Islet of Langerhans (tissue), 1 donor: ENCODE data around the gene DOC2B.
"Not testable (repeated sequence)": the region's sequence is repeated elsewhere in the genome, so short reads cannot be mapped to it uniquely, and the experiment has no call there.

Experiments used
- FAIRE-seq: peaks from one replicate; lab custom pipeline; 2011; peaks lifted over from hg19 to GRCh38; lab: Jason Lieb, UNC

Gene DOC2B

GRCh38 chr17:210402-210801 lies 29.0 kb upstream of the DOC2B start:
- no peak for FAIRE-seq

GRCh38 chr17:208429-208828 lies 27.0 kb upstream of the DOC2B start:
- FAIRE-seq, result no peak

DNA sequence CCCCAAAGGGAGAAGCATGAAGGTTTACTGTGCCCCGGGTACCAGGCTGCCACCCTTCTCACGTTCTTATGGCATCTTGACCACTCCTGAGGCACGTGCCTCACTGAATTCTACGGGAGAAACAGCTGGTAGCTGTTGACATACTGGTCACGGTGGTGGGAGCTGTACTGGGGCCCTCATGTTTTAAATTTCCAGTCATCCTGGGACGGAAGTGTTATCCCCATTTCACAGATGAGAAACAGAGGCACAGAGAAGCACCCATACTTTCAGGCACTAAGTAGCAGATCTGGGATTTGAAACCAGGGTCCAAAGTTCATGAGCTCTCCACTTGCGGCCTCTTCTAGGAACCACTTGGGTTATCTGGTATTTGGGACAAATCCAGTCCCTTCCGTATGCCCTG lies 26.3 kb upstream of the DOC2B start:
- no peak for FAIRE-seq

DNA sequence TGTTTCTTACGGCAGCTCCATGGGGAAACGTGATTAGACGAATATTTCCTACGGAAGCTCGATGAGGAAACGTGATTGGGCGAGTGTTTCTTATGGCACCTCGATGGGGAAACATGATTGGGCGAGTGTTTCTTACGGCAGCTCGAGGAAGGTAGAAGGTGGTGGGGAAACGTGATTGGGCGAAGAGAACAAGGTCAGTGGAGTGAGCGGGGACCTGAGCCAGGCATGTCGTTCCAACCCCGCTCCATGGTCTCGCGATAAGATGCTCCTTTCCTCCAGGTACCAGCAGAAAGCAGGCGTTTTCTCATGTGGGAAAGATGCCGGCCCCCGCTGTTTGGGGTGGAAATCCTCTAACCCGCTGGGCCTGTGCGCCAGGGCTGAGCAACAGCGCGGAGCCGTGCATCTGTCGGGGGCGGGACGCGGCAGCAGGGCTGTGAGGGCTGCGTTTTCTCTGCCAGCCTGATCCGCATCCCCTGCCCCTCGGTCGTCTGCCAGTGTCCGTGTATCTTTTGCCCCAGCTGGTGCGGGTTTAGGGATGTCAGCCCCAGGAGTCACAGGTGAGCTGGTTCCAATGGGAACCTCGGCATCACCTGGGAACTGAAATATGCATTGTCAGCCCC lies 25.6 kb upstream of the DOC2B start:
- no peak for FAIRE-seq

- not testable (repeated sequence) for FAIRE-seq
These were observed 25.0 kb upstream of the DOC2B start for GRCh38 chr17:206484-206883.

GRCh38 chr17:205817-206216 lies 24.4 kb upstream of the DOC2B start:
- FAIRE-seq, result no peak

GRCh38 chr17:205148-205669 lies 23.8 kb upstream of the DOC2B start:
- no peak for FAIRE-seq

DNA sequence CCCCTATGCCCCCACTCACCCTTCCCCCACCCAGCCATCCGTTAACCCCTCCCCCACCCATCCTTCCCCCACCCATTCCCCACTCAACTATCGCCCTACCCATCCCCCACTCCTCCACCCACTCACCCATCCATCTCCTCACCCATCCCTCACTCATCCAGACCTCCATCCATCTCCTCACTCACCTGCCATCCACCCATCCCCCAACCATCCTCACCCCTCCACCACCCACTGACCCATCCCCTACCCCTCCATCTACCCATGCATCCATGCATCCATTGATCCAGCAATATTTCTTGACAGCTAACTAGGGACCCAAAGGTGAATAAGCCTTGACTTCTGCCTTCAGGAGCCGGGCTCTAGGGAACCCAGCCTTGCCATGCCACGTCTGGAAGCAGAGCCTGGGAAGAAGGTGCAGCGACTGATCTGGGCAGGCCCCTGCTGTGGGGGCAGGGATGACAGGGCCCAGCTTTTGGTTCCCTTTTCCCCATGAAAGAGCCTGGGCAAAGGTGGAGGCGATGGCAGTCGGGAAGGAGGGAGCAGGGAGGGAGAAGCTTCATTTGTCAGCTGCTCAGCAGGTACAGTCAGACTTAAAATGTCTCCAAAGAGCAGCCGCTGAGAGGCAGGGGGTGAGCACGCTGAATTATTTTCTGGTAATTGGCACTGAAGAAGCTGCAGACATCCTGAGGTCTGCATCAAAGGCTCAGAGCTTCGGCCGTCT lies 23.1 kb upstream of the DOC2B start:
- no peak for FAIRE-seq

- no peak for FAIRE-seq
These were observed 21.1 kb upstream of the DOC2B start for GRCh38 chr17:202501-202951.

DNA sequence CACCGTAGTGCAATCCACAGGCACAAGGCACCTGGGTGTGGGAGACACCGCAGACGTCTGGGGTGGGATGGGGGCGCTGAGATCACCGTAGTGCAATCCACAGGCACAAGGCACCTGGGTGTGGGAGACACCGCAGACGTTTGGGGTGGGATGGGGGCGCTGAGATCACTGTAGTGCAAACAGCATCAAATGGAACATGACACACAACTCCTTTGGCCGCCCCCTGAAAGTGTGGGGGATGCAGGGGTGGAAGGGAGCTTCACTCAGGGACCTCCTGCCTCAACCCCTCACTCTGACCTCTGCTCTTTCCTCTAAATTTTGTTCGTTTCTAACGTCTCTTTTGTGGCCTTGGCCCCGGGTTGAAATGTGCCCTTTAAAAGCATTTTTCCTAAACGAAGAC lies 20.3 kb upstream of the DOC2B start:
- FAIRE-seq, result not testable (repeated sequence)

DNA sequence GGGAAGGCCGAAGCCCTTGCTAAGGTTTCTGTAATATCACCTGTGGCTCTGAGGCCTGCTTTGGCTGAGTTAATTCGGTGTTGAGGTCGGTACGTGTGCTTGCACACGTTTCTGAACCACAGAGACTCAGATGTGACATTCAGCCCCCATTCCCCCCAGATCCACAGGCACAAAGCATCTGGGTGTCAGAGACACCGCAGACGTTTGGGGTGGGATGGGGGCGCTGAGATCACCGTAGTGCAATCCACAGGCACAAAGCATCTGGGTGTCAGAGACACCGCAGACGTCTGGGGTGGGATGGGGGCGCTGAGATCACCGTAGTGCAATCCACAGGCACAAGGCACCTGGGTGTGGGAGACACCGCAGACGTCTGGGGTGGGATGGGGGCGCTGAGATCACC lies 19.8 kb upstream of the DOC2B start:
- not testable (repeated sequence) for FAIRE-seq

GRCh38 chr17:200586-200985 lies 19.1 kb upstream of the DOC2B start:
- no peak for FAIRE-seq

GRCh38 chr17:199806-200545 lies 18.5 kb upstream of the DOC2B start:
- no peak for FAIRE-seq

- no peak for FAIRE-seq
These were observed 17.7 kb upstream of the DOC2B start for GRCh38 chr17:199191-199604.

GRCh38 chr17:198225-198624 lies 16.8 kb upstream of the DOC2B start:
- not testable (repeated sequence) for FAIRE-seq

- no peak for FAIRE-seq
These were observed 15.9 kb upstream of the DOC2B start for GRCh38 chr17:197352-197751.

DNA sequence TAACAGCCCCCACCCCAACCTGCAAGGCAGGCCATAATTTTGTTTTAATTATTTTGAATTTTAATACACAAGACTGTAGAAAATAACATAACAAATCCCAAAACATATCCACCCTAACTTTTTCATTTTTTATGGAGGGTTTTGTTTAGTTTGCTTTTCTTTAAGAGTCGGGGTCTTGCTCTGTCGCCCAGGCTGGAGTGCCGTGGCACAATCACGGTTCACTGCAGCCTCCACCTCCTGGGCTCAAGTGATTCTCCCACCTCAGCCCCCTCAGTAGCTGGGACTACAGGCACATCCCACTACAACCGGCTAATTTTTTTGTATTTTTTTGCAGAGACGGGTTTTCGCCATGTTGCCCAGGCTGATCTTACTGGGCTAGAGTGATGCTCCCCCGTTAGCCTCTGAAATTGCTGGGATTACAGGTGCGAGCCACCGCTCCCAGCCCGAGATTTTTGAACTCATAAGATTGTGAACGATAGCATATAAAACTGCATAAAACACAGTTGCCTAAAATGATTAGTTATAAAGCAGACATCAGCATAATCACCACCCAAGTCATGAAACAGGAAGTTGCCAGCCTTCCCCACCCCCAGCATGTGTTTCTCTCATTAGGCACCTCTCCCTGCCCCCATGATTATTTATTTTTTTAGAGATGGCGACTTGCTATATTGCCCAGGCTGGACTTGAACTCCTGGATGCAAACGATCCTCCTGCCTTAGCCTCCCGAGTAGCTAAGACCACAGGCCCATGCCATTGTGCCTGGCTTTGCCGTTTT lies 13.6 kb upstream of the DOC2B start:
- FAIRE-seq, result no peak

- no peak for FAIRE-seq
These were observed 12.7 kb upstream of the DOC2B start for GRCh38 chr17:193841-194806.

GRCh38 chr17:193426-193810 lies 12.0 kb upstream of the DOC2B start:
- no peak for FAIRE-seq

DNA sequence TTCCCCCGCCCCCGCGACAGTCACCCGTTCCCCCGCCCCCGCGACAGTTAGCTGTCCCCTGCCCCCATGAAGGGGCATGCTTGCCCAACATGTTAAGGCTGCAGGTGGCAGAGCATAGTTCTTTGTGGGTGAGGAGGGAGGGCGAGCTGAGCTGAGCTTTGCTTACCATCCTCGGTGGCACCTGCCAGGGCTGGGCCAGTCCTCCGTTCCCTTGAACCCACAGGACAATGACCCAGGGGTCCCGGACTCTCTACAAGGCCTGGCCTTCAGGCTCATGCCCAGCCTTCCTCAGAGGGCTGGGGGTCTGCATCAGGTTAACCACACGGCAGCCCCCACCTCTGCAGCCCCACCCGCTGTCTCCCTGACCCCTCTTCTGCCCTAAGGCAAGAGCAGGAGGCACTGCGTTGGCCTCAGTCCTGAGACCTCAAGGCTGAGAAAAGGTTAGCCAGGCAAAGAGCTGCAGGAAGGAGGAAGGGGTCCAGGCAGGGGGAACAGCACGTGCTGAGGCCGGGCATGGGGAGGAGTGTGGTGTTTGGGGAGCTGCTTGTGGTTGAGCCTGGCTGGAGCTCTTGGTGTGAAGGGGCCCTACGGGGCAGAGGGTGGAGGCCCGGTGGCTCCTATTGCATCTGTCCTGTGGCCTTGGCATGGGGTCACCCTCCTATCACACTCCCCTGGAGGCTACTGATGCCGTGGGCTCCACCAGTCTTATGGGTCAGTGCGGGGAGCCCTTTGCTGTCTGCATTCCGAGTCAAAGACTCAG lies 11.4 kb upstream of the DOC2B start:
- FAIRE-seq, result no peak
